ENCODE measurements around the gene LRRIQ3.

GRCh38 chr1:74237787-74238186 lies 39.8 kb upstream of the LRRIQ3 start:
- TF ChIP-seq POLR2A (IDR thresholded peaks at IDR 0.05) (no peak), CTCF (IDR thresholded peaks at IDR 0.05) (no peak), EP300 (IDR thresholded peaks at IDR 0.05) (no peak), POLR2AphosphoS5 (IDR thresholded peaks at IDR 0.05) (no peak)

Measured in upper lobe of left lung (tissue), 4 donors.